Measurements from ENCODE around the gene WWP2. TPM values are rescaled to one million over a fixed set of nuclear protein-coding genes. Genes with fewer than 3 reads are reported as not detected.
"Not testable (repeated sequence)": the region's sequence is repeated elsewhere in the genome, so short reads cannot be mapped to it uniquely, and the experiment has no call there.

WWP2 gene
- polyA plus RNA-seq, 1 donor (not counting 4 experiments of a cell fraction or from before 2014, with no cell fraction given), result 6.9 TPM

DNA sequence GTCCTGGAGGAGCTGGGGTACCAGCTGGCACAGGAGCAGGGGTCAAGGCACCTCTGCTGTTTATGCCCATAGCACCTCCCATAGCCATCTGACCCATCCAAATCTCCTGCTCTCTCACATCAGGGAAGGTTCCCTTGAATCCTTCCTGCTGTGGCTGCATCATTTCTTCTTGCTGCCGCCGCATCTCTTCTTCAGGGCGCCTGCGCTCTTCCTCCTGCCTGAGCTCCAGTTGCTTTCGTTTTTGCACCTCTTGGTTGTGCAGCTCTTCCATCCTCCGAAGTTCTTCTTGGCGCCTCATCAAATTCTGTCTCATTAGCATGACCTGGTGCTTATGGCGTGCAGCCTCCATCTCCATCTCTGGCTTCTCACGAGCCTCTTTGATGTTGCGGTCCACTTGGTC lies 5.4 kb upstream of the WWP2 start:
- Histone ChIP-seq H3K4me3 (ENCODE audit: control insufficient read depth in 2 of 3, extremely low read depth in 1 of 3, insufficient read depth in 2 of 3, low read depth in 1 of 3, low read length in 3 of 3) (no peak overlapping the region), H3K9me1 (ENCODE audit: control insufficient read depth, extremely low read depth, insufficient read depth, low read length) (no peaks in the 10 kb centered on the region), H2AFZ (ENCODE audit: control insufficient read depth, low read length) (no peak overlapping the region), H3K79me2 (ENCODE audit: control insufficient read depth, insufficient read depth, low read length) (peaks cover 30% of the 10 kb centered on the region), H3K27ac (ENCODE audit: control insufficient read depth, insufficient read depth, low read length) (no peak overlapping the region), H3K27me3 (ENCODE audit: control insufficient read depth, extremely low read depth, insufficient read depth, low read length) (no peaks in the 10 kb centered on the region), H3K4me1 (ENCODE audit: control insufficient read depth, extremely low read depth, insufficient read depth, low read length) (peaks cover 8% of the 10 kb centered on the region), H3K36me3 (ENCODE audit: control insufficient read depth in 2 of 2, extremely low read depth in 1 of 2, insufficient read depth in 2 of 2, low read length in 2 of 2) (peaks cover 0 to 4% of the 10 kb centered on the region in 2 experiments), H4K20me1 (ENCODE audit: control insufficient read depth, extremely low read depth, insufficient read depth, low read length) (no peaks in the 10 kb centered on the region), H3K9me3 (ENCODE audit: control insufficient read depth, low read depth, low read length) (no peaks in the 10 kb centered on the region), H3K4me2 (ENCODE audit: control insufficient read depth, extremely low read depth, insufficient read depth, low read depth, low read length) (no peak overlapping the region), H3K9ac (ENCODE audit: control insufficient read depth, extremely low read depth, insufficient read depth, low read length) (no peak overlapping the region)
- no peak for TF ChIP-seq EZH2 (IDR thresholded peaks at IDR 0.05; ENCODE audit: low read length)
- TF ChIP-seq, protein P1, sequence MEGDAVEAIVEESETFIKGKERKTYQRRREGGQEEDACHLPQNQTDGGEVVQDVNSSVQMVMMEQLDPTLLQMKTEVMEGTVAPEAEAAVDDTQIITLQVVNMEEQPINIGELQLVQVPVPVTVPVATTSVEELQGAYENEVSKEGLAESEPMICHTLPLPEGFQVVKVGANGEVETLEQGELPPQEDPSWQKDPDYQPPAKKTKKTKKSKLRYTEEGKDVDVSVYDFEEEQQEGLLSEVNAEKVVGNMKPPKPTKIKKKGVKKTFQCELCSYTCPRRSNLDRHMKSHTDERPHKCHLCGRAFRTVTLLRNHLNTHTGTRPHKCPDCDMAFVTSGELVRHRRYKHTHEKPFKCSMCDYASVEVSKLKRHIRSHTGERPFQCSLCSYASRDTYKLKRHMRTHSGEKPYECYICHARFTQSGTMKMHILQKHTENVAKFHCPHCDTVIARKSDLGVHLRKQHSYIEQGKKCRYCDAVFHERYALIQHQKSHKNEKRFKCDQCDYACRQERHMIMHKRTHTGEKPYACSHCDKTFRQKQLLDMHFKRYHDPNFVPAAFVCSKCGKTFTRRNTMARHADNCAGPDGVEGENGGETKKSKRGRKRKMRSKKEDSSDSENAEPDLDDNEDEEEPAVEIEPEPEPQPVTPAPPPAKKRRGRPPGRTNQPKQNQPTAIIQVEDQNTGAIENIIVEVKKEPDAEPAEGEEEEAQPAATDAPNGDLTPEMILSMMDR (optimal IDR thresholded peaks at IDR 0.05 in 1 of 3, IDR thresholded peaks at IDR 0.05 in 1 of 3, conservative IDR thresholded peaks at IDR 0.05 in 1 of 3; ENCODE audit: extremely low read depth in 1 of 3, insufficient read depth in 2 of 3, low read length in 3 of 3), result no peak
- dilution Hi-C loops (cut with MboI; ENCODE audit: extremely low pct_ligation_motif_present, low sequenced_read_pairs), result no loop called here
- no peak for FAIRE-seq
- no peak for DNase-seq (ENCODE audit: low read depth, low spot score)

DNA sequence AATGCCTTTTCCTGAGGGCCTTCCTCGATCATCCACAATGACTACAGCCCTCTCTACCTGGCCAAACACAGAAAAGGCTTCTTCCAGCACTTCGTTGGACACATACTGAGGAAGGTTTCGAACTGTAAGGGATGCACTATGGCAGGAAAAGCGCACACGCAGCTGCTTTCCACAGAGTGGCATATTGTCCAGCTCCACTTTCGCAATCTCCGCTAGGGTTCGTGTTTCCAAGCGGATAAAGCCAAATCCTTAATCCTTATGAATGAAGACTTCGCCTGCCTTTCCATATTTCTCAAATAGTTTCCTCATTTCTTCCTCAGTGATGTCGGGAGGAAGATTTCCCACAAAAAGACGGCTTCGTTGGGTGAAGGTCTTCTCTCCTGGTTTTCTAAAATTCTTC lies 4.8 kb upstream of the WWP2 start:
- DNase-seq (ENCODE audit: low read depth, low spot score); FAIRE-seq; H2AFZ ChIP-seq (ENCODE audit: control insufficient read depth, low read length); H3K9me3 ChIP-seq (ENCODE audit: control insufficient read depth, low read depth, low read length); H3K36me3 ChIP-seq (ENCODE audit: control insufficient read depth in 2 of 2, extremely low read depth in 1 of 2, insufficient read depth in 2 of 2, low read length in 2 of 2); H3K4me2 ChIP-seq (ENCODE audit: control insufficient read depth, extremely low read depth, insufficient read depth, low read depth, low read length); H3K4me3 ChIP-seq (ENCODE audit: control insufficient read depth in 2 of 3, extremely low read depth in 1 of 3, insufficient read depth in 2 of 3, low read depth in 1 of 3, low read length in 3 of 3); H3K27ac ChIP-seq (ENCODE audit: control insufficient read depth, insufficient read depth, low read length); H4K20me1 ChIP-seq (ENCODE audit: control insufficient read depth, extremely low read depth, insufficient read depth, low read length); H3K9me1 ChIP-seq (ENCODE audit: control insufficient read depth, extremely low read depth, insufficient read depth, low read length); dilution Hi-C loops (cut with MboI; ENCODE audit: extremely low pct_ligation_motif_present, low sequenced_read_pairs); H3K9ac ChIP-seq (ENCODE audit: control insufficient read depth, extremely low read depth, insufficient read depth, low read length); H3K27me3 ChIP-seq (ENCODE audit: control insufficient read depth, extremely low read depth, insufficient read depth, low read length): not testable (repeated sequence)
- Histone ChIP-seq H3K4me1 (ENCODE audit: control insufficient read depth, extremely low read depth, insufficient read depth, low read length) (peaks cover 12% of the 10 kb centered on the region), H3K79me2 (ENCODE audit: control insufficient read depth, insufficient read depth, low read length) (peaks cover 25% of the 10 kb centered on the region)

Data from keratinocyte (primary cell).